Measurements from ENCODE around the gene ZNF579. TPM values are rescaled to one million over a fixed set of nuclear protein-coding genes. Genes with fewer than 3 reads are reported as not detected.

ZNF579 gene
- total and polyA plus RNA-seq, 2 donors (not counting 3 experiments of a cell fraction or from before 2014, with no cell fraction given): 11.6 to 15.7 TPM

- no peaks in the 10 kb centered on the region for H4K20me1 ChIP-seq (replicated peaks; ENCODE audit: control insufficient read depth, extremely low read depth, insufficient read depth, low read length)
- ChIA-PET CTCF (interaction anchor here (1.2 kb wide), 1 partner anchor 14 kb away, joined by 3 read pairs; no protein-coding TSS in a partner anchor), POLR2A (no interaction called here)
These were observed 35.2 kb downstream of the ZNF579 start, which contains the start of gene SBK3 for GRCh38 chr19:55545443-55545842. Gene SBK3 (minus strand): TSS chr19:55545543. CDS start chr19:55545543, 0 bp downstream.

More at GRCh38 chr19:55545443-55545842, 35.2 kb downstream of the ZNF579 start, which contains the start of gene SBK3:
- no TSS peak for BruUV-seq (replicated peaks)
- DNase-seq (ENCODE audit: low read depth, low spot score): no peak
- Histone ChIP-seq H3K79me2 (ENCODE audit: control insufficient read depth, insufficient read depth, low read length) (no peaks in the 10 kb centered on the region), H3K27me3 (ENCODE audit: control insufficient read depth in 2 of 2, insufficient read depth in 2 of 2, low read length in 2 of 2) (no peaks in the 10 kb centered on the region), H3K4me3 (replicated peaks in 1 of 3; ENCODE audit: insufficient read depth in 1 of 3, low read depth in 1 of 3, low read length in 3 of 3) (no peak within 1 kb of the TSS), H2AFZ (ENCODE audit: low read depth, low read length) (no peak within 1 kb of the TSS), H3K9me3 (replicated peaks; ENCODE audit: control insufficient read depth, insufficient read depth, low read length) (no peaks in the 10 kb centered on the region), H3K4me1 (ENCODE audit: control insufficient read depth, extremely low read depth, insufficient read depth, low read length) (peaks cover 33% of the 10 kb centered on the region), H3K36me3 (ENCODE audit: control insufficient read depth in 2 of 2, extremely low read depth in 1 of 2, insufficient read depth in 2 of 2, low read length in 2 of 2) (no peaks in the 10 kb centered on the region), H3K27ac (ENCODE audit: insufficient read depth, low read depth, low read length) (no peak within 1 kb of the TSS), H3K9ac (replicated peaks; ENCODE audit: extremely low read depth, insufficient read depth, low read length) (no peak within 1 kb of the TSS), H3K4me2 (ENCODE audit: insufficient read depth, low read length) (no peak within 1 kb of the TSS), H3K9me1 (replicated peaks; ENCODE audit: control insufficient read depth, extremely low read depth, insufficient read depth, low read length) (no peaks in the 10 kb centered on the region)
- dilution Hi-C loops (cut with MboI; ENCODE audit: extremely low pct_ligation_motif_present, low sequenced_read_pairs): no loop called here
- TF ChIP-seq MAX (IDR thresholded peaks at IDR 0.05; ENCODE audit: insufficient read depth, insufficient read length): no peak
- no peak for TF ChIP-seq JUN (IDR thresholded peaks at IDR 0.05; ENCODE audit: borderline replicate concordance, insufficient read depth, insufficient read length, low read depth)
- TF ChIP-seq POLR2A (IDR thresholded peaks at IDR 0.05; ENCODE audit: low read depth, low read length): no peak
- no peak for TF ChIP-seq POLR2AphosphoS5 (IDR thresholded peaks at IDR 0.05; ENCODE audit: insufficient read depth, low read depth, low read length)
- no peak for TF ChIP-seq EZH2 (IDR thresholded peaks at IDR 0.05; ENCODE audit: borderline replicate concordance, low read depth, low read length, severe bottlenecking)
- TF ChIP-seq GATA2 (IDR thresholded peaks at IDR 0.05; ENCODE audit: insufficient read depth, insufficient read length, low read depth, low read length): no peak
- no peak for TF ChIP-seq FOS (IDR thresholded peaks at IDR 0.05; ENCODE audit: borderline replicate concordance, insufficient read depth, low read length)
- no peak for TF ChIP-seq MYC (IDR thresholded peaks at IDR 0.05; ENCODE audit: low read depth, low read length)
- TF ChIP-seq CTCF (IDR thresholded peaks at IDR 0.05; ENCODE audit: extremely low read depth in 1 of 2, insufficient read depth in 1 of 2, low read depth in 1 of 2, low read length in 2 of 2): no peak
- FAIRE-seq: no peak
- intact Hi-C loops (cut with micrococcal nuclease): no loop called here
